ENCODE data around the gene SF3B2.
A peak's percentile ranks its signal among the peaks of the same experiment; 100 is the strongest.
"Not testable (repeated sequence)": the region's sequence is repeated elsewhere in the genome, so short reads cannot be mapped to it uniquely, and the experiment has no call there.

The SF3B2 gene

DNA sequence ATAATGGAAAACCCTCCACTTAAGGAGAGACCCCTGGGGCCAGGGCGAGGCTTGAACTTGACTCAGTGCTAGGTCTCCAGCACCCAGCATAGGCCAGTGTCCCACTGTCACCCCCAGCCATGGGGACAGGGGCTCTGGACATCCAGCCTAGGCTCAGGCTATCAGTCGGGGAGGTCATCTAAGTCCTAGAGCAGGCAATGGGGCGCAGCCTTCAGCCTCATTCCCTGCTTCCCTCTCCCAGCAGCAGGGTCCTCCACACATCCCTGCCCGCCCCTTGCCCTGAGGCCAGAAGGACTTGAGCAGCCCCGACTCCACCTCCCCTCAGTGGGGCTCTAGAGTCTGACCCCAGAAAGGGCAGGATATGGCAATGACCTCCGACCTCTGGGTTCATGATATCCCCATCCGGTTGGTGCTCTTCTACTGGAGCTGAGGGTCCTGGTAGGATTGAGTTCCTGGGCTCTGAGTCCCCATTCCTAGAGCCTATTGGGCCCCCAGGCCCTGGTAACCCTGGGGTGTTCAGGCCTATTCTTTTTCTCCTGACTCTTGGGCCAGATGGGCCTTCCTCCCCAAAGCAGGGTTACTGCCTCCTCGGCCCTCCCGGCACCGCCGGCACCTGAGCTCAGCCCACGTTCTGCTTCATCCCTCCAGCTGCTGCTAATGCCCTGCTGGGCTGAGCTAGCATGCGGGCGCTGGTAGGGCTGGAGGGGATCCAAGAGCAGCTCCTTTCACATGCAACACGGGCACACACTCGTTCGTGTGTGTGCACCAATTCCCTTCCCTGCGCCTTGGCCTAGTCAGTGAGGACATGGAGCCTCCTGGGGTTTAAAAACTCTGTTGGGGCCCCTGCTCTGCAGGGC, 36.0 kb upstream of the SF3B2 start:
- DNase-seq (ENCODE audit: low spot score) = no peak

DNA sequence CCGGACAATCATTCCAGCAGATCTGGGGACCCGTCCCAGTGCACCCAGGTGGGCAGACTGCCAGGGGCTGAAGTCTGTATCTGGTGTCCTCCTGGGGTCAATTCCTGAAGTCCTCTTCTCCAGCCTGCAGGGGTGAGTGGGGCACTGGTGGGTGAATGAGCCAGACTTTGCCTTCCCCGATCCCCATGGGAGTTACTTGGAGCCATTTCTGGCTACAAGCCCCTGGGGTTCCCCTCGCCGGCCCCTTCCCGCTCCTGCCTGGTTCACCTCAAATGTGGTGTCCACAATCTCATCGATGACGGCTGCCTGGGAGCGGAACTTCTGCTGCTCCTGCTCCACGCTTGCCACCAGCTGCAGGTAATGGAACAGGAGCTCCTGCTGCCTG, 35.4 kb upstream of the SF3B2 start:
- DNase-seq (ENCODE audit: low spot score) = no peak

DNA sequence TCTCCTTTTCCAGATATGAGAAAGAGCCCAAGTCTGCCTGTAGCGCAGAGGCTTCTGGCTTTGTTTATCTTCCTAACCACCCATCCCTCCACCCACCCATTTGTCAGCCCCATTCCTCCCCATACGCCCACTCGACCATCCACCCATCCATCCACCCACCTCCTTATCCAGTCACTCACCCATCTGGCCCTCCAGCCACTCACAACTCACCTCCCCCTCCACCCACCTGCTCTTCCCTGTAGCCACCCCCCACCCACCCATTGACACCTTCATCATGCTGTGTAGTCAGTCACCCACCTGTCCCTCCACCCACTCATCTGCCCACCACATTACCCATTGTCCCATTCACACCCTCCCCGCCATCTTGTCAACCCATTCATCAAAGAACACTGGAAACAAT, 34.8 kb upstream of the SF3B2 start:
- no peak for DNase-seq (ENCODE audit: low spot score)

DNA sequence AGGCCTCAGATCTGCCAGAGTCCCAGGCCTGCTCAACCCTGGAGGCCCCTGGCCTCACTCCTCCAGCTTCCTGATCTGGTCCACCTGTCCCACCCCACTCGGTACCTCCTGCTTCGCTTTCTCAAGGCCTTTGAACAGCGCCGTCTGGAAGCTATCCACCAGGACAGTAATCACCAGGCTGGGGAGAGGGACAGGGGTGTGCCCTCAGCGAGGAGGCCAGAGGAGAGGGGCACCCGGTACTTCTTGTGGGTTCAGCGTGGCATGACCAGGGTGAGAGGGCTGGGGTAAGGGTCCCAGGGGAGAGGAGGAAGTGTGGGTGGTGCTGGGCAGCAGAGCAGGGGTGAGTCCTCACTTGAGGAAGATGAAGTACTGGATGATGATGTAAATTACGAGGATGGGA, 32.0 kb upstream of the SF3B2 start:
- no peak for DNase-seq (ENCODE audit: low spot score)

DNA sequence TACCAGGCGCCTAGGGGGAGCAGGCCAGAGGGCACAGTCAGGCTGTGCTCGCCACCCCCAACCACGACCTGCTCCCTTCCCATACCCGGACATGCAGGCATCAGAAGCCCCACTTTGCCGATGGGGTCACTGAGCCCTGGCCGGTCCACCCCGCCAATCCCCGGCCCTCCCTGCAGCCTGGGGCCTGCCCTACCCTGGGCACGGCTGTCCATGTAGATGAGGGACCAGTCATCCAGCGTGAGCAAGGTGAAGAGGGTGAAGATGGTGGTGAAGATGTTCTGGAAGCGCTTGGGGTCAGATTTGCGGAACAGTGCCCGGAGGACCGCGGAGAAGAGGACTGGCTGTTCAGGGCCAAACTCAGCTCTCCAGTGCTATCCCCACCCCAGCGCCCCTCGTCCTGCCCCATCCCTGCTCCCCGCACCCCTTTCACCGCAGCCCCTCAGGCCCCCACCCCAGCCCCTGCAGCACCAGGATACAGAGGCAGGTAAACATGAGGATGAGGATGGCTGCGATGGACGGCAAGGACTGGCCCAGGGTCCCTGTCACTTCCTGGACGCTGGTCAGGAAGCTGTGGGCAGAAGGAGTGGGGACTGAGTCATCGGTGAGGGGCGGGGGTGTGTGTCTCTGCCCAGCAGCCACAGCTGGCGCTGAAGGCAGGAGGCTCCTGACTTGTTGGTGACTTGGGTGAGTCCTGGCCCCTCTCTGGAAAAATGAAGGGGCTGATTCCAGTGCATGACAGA, 31.4 kb upstream of the SF3B2 start:
- peak; percentile 87 for DNase-seq (ENCODE audit: low spot score)

DNA sequence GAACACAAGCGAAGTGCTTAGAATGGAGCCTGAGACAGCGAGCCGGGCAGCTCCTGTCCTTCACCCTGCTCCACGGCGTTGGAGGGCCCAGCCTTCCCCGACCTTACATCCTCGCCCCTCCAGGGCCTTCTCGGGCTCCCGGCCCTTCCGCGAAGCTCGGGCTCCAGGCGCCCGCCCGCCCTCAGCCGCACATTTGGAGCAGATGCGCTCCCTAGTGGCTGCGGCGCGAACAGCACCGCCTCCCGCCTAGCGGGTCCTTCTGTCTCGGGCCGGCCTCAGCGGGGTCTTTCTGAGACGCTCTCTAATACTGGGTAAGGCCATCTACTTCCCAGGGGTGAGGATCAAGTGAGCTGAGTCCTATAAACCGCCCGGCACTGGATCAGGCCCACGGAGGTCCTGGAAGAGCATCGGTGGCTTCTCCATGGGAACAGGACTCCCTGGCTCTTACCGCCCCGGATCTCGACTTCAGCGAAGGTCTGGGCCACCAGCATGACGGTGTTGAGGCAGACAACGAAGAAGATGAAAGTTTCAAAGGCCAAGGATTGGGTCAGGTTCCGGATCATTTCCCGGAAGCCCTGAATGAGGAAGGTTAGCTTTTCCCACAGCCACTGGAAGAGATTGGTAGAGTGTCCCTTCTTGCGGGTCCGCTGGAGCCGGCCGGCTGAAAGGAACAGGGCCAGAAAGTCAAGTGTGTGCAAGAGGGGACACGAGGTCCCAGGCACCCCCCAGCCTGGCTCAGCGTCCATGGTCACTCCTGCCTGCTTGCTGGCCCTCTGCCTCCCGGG, 29.6 kb upstream of the SF3B2 start:
- DNase-seq (ENCODE audit: low spot score) = peak; percentile 48

DNA sequence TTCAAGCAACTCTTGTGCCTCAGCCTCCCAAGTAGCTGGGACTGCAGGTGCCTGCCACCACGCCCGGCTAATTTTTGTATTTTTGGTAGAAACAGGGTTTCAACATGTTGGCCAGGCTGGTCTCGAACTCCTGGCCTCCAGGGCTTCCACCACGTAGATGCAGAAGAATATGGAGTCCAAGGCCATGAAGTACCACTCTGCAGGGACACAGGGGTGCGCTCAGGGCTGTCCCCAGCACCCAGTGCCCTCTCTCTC, 29.1 kb upstream of the SF3B2 start:
- DNase-seq (ENCODE audit: low spot score) = not testable (repeated sequence)

DNA sequence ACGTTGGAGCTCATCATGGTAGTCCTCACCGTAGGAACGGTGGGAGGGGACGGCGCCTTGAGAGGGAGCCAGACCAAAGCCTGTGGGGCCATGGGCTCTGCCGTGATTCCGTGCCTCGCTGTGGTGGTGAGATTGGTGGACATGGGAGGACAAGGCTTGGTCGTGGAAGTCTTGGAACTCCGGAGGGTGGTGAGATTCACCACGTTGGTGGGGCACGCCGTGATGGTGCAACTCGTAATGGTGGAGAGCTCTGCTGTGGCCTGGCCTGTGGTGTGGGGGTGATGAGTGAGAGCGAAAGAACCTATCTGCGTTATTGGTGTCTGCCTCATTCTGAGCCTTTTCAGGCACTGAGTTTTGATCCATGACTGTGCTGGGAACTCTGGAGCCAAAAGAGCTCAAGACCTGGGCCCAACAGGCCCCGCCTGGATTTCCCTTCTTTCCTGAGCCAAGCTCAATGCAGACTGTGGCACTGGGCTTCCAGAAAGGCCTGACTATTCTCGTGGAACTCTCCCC, 26.1 kb upstream of the SF3B2 start, which contains the start of gene CATSPER1:
CATSPER1 (minus strand) TSS at position 463 of the 513 bp plus-strand sequence; CDS start at position 363, 100 bp downstream.
- no peak for DNase-seq (ENCODE audit: low spot score)

DNA sequence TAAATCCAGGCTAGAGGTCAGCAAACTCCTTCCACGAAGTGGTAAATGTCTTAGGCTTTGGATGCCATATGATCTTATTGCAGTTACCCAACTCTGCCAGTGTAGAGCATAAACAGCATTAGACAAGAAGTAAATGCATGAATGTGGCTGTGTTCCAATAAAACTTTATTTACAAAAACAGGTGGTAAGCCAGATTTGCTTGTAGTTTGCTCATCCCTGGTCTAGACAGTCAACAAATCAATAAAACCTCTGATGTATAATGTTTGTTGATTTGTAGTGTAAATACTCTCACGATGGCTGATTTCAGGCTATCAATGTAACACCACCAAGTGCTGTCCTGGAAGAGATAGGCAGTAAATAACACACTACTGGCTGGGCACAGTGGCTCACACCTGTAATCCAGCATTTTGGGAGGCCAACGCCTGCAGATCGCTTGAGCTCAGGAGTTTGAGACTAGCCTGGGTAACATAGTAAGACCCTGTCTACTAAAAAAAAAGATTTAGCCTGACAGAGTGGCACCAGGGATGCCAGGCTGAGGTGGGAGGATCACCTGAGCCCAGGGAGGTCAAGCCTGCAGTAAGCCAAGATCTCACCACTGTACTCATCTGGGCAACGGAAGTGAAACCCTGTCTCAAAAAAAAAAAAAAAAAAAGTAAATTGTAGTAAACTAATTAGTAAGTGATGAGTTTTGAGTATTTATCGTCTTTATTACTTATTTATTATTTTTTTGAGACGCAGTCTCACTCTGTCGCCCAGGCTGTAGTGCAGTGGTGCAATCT, 19.0 kb upstream of the SF3B2 start:
- DNase-seq (ENCODE audit: low spot score) = no peak

DNA sequence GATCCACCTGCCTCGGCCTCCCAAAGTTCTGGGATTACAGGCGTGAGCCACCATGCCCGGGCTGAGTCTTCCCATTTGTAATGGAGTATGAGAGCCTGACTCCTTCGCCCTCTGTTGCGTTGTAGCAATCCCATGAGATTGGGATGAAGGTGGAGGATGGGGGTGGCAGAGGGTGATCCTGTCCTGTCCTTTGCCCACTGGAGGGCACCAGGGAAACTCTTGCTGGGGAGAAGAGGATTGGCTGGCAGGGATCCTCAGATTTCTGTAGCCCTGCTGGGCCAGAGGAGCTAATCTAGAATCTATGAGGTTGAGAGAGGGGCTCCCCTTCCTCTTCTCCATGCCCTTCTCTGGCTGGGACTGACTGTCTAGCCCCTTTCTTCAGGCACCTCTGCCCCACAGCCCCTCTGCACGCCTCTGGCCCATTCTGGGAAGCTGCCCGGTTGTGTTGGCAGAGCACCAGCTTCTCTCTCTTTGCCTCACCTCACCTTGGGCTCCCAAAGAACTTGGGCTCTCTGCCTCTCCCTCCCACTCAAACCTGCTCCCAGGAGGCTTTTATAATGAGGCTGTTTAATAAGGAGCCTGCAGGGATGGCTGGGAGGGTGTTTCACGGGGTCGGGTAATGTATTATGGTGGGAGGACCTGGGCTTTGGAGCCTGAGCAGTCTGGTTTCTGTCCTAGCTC, 16.4 kb upstream of the SF3B2 start:
- DNase-seq (ENCODE audit: low spot score) = no peak

DNA sequence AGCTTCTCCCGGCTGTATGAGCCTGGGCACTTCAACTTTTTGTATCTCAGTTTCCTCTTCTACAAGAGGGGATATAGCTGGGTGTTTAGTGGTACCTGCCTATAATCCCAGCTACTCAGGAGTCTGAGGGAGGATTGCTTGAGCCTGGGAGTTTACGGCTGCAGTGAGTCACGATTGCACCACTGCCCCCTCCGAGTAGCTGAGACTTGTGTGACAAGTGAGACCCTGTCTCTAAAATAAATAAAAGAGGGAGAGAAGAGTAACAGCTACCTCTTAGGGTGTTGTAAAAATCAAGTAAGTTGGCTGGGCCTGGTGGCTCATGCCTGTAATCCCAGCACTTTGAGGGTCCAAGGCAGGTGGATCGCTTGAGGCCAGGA, 15.8 kb upstream of the SF3B2 start:
- no peak for DNase-seq (ENCODE audit: low spot score)

DNA sequence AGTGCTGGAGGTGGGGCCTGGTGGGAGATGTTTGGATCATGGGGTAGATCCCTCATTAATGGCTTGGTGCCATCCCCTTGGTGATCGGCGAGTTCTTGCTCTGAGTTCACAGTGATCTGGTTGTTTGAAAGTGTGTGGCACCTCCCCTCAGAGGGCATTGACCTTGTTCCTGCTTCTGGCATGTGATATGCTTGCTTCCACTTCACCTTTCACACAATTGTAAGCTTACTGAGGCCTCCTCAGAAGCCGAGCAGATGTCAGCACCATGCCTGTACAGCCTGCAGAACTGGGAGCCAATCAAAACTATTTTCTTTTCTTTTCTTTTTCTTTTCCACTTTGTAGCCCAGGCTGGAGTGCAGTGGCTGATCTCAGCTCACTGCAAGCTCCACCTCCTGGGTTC, 14.8 kb upstream of the SF3B2 start:
- DNase-seq (ENCODE audit: low spot score) = no peak

DNA sequence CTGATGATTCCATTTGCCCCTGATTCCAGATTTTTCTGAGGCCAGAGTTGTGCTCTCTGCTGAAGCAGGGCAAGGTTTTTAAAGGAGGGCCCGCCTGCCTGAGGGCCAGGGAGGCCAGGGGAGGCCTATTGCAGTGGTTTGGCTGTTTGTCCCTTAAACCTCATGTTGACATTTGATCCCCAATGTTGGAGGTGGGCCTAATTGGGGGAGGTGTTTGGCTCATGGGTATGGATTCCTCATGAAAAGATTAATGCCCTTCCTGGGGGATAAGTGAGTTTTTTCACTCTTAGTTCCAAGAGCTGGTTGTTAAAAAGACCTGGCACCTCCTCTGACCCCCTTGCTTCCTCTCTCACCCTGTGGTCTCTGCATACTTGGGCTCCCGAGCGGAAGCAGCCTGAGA, 12.4 kb upstream of the SF3B2 start:
- DNase-seq (ENCODE audit: low spot score) = no peak

DNA sequence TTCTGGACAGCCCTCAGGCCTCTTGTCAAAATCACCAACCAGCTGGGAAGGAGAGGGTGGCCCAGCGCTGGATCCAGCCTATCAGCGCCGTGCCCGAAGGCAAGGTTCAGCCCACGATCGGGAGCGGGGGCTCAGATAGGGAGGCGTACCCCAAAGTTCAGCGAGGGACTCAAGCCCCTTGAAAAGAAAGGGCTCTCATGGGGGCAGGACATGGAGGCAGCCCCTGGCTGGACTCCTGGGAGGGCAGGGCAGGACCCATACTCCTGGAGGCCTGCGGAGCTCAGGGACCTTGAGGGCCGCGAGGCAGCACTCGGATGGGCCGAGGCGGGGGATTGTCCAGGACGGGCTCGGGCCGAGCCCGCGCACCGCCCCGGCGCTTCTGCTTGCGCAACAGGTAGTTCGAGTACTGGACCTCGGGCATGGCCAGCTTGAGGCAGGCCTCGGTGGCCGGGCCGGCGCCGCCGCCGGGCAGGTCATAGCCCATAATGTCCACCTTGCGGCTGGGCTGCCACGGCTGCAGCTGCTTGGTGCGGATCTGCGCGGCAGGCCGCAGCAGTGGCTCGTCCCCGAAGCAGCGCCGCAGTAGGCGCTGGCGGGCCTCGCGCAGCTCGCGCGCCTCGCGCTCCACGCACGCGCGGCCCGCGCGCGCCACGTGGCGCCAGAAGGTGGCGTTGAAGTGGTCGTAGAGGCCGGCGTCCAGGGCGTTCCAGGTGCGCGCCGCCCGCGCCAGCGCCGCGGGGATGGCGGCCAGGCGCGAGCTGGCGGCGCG, 9.8 kb upstream of the SF3B2 start:
- no peak for DNase-seq (ENCODE audit: low spot score)

DNA sequence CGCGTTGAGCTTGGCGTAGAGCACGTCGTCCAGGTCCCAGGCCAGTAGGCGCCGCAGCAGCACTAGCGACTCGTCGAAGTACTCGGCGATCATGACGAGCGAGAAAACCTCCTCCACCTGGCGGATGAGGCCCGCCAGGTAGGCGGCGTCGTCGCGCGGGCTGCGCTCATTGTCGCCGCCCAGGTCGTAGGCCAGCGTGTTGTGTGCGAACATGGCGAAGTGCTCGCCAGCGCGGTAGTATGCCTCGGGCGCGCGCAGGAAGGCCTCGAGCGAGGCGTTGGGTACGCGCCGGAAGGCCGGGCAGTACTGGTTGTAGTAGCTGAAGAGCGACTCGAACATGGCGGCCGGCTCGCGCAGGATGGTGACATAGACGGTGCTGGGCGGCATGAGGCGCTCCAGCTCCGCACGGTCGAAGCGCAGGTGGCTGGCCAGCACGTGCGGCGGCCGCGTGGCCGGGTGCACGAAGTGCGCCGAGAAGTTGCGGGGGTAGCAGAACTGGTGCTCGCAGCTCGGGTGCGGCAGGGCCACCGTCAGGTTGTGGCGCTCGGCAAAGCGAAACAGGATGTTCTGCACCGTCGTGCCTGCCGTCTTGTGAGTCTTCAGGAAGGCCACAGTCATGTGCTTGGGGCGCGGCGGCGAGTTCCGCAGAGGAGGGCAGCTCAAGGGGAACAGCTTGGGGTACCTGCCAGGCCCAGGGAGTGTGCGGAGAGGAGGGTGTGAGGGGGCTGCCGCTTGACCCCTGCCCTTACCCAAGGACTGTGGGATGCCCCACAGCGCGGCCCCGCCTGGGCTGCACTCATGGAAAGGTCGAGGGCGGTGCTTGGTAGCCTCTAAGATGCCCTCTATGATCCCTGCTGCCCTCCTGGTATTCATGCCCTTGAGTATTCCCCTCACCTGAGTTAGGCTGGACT, 8.9 kb upstream of the SF3B2 start:
- DNase-seq (ENCODE audit: low spot score) = no peak

DNA sequence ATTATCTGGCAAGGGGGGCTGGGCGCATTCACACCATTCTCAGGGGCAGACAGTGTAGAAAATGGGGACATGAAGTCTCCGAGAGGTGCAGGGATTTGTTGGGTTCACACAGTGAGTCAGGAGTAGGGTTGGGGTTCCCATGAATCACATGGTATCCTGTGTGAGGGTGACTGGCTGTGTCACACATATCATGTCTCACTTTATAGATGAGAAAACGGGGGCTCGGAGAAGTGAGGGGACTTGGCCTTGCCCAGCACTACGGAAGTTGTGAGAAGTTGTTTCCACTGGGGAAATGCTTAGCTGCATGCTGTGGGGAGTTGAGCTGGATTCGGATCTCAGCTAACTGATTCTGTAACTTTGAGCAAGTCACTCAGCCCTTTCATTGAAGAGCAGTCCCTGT, 7.4 kb upstream of the SF3B2 start:
- no peak for DNase-seq (ENCODE audit: low spot score)

DNA sequence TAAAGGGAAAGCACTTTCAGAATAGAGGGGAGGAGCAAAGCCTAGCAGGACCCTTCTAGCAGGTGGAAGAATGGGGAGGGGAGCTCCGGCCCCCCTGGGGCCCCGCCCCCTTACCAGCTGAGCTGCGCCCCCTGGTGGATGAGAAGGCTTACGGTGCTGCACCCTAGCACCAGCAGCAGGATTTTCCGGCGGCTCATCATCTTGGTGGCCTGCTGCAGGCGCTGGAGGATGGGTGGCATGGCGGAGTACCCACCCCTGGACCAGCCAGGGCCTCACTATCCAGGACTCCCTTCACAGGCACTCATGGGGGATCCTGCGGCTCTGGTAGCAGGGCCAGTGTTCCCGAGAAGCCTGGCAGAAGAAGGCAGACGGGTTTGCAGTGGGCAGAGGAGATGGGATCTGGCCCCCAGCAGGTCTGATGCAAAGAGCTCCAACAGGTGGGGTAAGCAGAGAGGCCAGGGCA, 7.0 kb upstream of the SF3B2 start:
- DNase-seq (ENCODE audit: low spot score) = peak; percentile 79

DNA sequence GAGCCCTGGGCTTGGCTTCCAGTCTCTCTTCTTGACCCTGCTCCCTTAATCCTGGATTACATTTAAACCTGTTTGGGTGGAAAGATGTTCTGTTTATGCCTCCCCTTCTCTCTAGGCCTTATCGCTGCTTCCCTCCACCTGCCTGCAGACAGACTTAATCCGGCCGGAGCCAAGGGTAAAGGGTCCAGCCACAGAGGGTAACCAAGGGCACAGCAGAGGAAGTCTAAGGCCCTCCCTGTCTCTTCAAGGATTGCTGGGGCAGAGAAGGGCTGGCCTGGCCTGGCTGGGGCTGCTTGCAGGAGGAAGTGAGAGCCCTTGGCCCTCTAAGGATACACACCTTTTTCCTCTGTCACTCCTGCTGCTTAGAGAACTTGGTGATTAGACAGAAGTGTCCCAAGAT, 5.3 kb upstream of the SF3B2 start:
- no peak for DNase-seq (ENCODE audit: low spot score)
